GM04504 (cell line): ENCODE measurements around the gene ANKRD33B.
"Not testable (repeated sequence)": the region's sequence is repeated elsewhere in the genome, so short reads cannot be mapped to it uniquely, and the experiment has no call there.

ENCODE experiments used
- DNase-seq: peaks from one replicate; pipeline ENCODE4 v3.0.0-alpha.2; 2012; ENCODE audit warnings: low read depth

Gene ANKRD33B

DNA sequence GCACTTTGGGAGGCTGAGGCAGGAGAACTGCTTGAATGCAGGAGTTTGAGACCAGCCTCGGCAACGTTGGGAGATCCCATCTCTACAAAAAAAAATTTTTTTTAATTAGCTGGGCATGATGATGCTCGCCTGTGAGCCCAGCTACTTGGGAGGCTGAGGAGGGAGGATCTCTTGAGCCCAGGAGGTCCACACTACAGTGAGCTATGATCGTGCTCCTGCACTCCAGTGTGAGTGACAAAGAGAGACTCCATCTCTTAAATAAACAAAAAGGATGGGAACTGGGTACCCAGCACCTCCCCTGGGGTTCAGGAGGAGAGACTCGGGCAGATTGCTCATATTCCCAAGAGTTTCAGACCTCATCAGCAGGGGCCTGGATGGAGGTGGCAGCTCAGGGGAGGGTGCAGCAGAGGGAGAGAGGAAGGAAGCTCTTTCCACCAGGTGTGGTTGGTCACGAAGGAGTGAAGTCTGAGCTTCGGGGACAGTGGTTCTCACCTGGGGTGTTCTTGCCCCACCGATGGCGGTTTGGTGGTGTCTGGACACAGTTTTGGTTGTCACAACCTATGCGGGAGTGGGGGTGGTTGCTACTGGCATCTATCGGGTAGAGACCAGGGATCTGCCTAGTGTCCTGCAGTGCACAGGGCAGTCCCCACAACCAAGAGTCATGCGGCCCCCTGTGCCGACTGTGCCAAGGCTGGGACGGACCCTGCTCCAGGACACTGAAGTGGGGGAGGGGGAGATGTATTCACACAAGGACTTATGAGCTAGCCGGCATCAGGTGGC lies 72.7 kb downstream of the ANKRD33B start:
- no peak for DNase-seq

- DNase-seq = no peak
Measured at GRCh38 chr5:10637944-10638343, 74.1 kb downstream of the ANKRD33B start.

GRCh38 chr5:10638723-10639122 lies 74.9 kb downstream of the ANKRD33B start:
- not testable (repeated sequence) for DNase-seq

DNA sequence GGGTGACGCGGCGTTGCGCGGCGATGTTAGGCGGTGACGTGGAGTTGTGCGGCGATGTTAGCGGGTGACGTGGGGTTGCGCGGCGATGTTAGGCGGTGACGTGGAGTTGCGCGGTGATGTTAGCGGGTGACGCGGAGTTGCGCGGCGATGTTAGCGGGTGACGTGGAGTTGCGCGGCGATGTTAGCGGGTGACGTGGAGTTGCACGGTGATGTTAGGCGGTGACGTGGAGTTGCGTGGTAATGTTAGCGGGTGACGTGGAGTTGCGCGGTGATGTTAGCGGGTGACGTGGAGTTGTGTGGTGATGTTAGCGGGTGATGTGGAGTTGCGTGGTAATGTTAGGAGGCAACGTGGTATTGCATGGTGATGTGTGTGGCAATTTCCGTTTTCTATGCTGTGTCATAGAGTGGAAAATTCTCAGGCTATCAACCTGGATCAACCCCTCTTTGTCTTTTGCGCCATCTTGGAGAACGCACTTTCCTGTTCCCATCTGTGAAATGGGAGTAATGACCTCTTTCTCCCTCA lies 76.0 kb downstream of the ANKRD33B start:
- DNase-seq = no peak

DNA sequence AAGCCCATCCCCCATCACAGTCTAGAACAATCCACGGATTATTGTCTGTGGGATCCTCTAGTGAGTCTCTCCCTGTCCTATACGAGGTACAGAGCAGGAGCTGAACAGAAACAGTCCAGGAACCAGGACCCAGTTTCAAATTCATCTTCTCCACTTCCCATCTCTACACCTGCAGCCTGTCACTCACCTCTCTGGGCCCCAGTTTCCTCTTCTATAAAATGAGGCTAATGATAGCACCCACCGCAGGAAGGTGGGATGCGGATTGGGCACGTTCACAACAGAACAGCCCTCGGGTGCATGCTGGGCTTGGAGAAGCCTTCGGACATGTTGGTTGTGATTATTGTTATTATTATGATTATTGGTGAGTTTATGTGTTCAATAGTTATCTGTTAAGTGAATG lies 78.5 kb downstream of the ANKRD33B start:
- no peak for DNase-seq

DNA sequence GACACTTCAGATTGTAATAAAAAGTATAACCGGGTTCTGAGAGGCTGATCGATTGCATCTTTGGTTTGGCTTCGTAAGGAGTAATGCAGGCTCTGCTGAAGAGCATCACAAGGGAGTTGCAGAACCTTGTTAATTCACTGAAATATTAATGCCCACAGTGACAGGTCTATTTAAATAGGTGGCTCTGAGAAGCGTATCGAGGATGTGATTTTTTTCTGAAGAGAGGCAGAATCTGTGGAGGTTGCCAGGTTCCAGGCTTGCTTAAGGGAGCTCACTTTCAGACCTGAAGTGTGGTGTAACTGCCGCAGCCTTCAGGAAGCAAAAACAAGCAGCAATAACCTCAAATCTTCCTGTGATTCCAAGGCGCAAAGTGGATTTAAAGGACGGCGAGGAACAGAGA lies 80.3 kb downstream of the ANKRD33B start:
- no peak for DNase-seq

- DNase-seq = no peak
Measured at GRCh38 chr5:10645146-10645545, 81.3 kb downstream of the ANKRD33B start.

GRCh38 chr5:10645671-10646070 lies 81.8 kb downstream of the ANKRD33B start:
- DNase-seq = no peak

DNA sequence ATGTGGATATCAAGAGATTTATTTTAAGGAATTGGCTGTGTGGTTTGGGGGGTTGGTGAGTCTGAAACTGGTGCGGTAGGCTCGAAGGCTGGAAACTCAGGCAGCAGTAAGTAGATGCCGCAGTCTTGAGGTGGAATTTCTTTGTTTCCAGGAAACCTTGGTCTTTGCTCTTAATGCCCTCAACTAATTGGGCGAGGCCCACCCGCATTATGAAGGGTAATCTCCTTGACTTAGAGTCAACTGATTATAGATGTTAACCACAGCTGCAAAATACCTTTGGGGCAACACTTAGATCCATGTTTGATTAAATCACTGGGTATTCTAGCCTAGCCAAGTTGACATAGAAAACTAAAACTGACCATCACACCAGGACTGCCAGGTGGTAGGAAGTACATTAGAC lies 83.8 kb downstream of the ANKRD33B start:
- no peak for DNase-seq

- no peak for DNase-seq
Measured at GRCh38 chr5:10648806-10649665, 85.2 kb downstream of the ANKRD33B start.

DNA sequence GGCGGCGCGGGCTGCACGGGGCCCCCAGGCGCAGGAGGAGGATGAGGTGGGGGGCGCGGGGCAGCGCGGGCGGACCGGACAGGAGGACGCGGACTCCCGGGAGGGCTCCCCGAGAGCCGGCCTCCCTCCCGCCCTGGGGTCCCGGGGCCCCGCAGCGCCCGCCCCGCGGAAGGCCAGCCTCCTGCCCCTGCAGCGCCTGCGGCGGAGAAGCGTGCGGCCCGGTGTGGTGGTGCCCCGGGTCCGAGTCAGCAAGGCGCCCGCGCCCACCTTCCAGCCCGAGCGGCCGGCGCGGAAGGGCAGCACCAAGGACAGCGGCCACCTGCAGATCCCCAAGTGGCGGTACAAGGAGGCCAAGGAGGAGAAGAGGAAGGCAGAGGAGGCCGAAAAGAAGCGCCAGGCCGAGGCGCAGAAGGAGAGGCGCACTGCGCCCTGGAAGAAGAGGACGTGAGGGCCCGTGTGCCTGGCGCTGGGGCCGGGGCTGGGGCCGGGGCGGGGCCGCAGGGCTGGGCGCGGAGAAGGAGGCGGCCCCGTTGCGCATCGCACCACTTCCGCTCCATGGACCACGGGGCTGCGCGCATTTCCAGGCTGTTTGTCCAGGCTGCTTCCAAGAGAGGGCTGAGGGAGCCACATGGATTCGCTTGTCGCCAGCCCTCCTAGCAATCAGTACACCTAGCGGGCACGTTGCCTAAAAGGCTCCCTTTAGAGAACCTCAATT lies 86.0 kb downstream of the ANKRD33B start:
- no peak for DNase-seq

DNA sequence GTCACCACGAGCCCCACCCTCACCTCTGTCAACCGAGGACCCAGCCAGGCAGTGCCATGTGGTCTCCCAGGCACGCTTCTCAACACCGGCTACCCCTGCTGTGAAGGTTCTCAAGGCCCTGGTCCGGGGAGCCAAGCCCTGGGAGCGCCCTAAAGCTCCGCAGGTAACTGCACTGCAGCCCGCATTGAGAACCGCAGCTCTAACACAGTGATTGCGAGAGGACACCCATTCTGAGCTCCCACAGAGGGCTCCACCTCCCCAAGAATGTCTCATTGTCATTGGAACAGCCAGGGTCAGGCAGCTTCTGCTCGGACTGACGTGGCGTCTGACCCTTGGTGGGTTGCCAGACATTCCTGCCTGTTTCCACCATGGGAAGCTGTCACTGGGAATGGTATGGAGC lies 88.3 kb downstream of the ANKRD33B start:
- DNase-seq = no peak

- no peak for DNase-seq
Measured at GRCh38 chr5:10652606-10653005, 88.7 kb downstream of the ANKRD33B start.

DNA sequence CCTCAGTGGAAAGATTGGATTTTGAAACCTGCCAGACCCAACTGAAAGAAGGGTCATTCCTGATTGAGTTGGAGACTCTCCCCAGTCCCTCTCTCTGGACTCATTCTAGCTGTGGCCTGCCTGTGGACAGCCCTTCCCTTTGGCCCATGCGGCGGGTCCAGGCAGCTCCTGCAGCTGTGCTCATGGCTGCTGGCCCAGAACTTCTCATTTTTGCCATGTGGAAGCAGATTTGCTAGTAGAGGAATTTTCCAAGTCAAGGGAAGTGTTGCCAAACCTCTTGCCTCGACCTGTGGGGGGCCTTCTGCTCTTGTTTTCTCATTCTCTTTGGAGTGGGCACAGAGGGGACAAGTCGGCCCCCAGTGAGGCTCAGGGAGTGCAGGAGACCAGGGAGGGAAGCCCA lies 89.2 kb downstream of the ANKRD33B start:
- DNase-seq = no peak

DNA sequence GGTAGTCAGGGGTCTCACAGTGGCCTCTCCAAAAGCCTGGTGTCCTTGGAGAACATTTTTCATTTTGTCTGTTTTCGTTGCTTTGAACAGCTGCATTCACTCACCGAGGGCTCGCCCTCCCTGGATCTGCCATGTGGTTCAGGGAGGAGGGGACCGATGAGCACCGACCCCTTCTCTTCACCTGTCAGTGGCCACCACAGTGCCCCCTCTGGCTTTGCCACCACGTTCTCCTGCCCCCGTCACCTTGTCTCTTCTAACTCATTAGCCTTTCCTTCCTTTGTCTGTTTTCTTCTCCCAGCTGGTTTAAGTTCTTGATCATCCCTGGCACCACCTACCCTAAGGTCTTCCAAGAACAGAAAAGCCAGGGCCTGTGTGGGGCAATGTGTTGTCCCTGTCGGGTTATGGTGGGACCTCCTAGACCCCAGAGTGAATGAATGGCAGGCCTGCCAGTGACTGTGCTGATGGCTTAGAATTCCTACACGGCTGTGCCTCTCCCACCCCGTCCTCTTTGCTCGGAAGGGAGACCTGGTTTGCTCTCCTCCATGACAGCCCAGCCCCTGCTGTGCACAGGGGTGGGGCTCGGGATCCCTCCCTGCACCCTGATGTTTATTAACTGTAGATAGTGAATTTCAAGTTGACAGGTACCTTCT lies 90.0 kb downstream of the ANKRD33B start:
- DNase-seq = no peak

DNA sequence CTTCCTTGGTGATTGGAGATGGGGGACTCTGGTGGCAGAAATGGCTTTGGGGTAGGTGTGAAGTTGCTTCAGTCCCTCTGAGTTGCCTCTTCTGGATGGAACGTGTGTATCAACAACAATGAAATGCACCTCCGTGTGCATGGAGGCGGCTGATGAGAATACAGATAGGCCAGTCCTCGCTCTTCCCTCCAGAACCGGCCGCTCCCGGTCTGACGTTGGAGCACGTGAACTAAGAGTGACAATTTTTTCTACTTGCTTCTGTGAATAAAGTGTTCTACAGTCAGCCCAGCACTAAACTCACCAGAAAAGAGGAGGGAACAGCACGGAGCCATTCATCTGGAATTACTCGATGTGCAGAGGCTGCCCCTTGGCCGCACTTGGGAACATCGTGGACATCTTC lies 90.7 kb downstream of the ANKRD33B start:
- no peak for DNase-seq

DNA sequence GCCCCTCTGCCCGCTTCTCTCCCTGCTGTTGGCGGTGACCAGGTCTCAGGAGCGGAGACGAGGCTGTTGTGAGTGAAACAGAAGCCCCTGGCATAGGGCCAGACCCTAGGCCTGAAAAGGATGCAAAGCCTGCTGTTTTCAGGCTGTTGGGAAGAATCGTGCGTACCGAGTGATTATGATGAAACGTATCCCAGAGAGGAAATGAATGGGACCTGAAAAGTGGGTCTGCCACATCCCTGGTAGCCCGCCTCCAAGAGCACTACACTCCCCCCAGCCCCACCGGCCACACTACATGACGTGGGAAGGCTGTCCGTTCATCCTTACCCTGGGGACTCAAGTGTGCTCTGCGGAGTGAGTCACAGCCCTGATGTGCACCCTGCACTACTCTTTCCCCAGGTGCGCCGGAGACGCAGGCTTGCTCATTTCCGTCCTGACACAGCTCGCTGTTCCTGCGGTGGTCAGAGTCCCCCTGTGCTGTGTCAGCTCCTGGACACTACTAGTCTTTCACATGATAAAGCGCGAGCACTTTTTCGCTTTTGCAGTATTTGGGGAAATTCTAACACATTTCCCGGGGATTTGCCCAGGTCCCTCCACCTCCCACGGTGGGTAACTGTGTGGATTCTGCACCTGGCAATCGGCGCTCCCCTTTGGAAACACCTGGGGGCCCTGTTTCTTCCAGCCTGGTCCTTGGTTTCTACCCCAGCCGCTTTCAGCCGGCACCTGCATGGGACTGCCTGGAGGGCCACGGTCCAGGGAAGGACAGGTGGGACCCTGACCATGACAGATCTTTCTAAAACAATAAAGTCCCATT lies 91.5 kb downstream of the ANKRD33B start:
- DNase-seq = no peak

DNA sequence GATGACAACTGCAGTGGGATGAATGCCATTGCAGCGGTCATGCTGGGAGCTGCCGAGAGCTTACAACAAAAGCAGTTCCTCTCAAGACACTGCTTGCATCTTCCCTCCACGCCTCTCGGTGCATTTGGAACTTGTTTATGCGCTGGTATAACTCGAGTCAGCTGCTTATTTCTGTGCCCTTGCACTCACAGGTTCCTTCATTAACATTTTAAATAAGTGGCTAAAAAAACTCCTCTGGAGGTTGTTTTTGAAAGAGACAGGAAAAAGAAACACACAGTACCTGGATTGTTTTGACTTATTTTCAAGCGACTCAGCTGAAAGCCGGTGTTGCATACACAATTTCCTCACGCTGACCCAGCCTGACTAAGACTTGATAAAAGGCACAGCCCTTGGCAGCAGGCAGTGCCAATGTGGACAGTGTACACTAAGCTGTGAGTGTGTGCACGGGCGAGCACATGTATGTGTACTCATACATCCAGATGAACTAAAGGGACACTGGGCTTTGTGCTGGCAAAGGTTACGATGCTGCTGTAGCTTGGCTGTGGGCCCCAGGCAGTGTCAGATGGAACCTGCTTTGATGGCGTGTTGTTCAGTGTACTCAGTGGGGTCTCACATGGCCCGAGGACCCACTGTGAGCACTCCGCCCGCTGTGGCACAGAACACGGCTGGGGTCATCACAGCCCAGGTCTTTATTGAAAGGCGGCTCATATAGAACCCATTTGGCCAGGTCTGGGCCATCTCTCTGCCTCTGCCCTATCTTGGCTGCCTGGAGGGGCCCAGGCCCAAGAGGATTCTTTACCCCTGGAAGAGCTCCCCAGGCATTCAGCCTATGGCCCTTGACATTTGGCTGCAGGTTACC lies 92.3 kb downstream of the ANKRD33B start:
- no peak for DNase-seq

DNA sequence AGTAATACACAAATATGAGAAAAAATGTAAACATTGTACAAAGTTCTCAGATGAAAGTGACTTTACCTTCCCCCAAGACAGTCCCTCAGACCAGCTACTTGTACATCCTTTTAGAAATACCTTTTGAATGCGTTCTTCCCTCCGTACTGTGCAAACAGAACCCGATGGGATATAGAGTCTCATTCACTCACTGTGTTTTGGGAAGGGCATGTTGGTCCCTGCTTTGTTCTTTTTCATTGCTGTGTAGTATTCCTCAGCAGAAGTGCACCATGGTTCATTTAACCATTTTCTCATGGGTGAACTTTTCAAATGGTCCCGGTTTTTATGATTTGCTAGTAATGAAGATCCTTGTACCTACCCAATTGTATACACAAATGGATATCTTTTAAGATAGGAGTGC lies 94.4 kb downstream of the ANKRD33B start:
- no peak for DNase-seq

GRCh38 chr5:10660135-10660534 lies 96.3 kb downstream of the ANKRD33B start:
- no peak for DNase-seq
